HG03108 (cell line): ENCODE data around the gene TRIM49C.
"Not testable (repeated sequence)": the region's sequence is repeated elsewhere in the genome, so short reads cannot be mapped to it uniquely, and the experiment has no call there.

ENCODE experiments used
- ATAC-seq: cut with Tn5 transposase; IDR thresholded peaks from one replicate; pipeline ENCODE4 v1.9.1; 2021; ENCODE audit warnings: moderate library complexity; ENCODE audit not compliant: unreplicated experiment

Gene TRIM49C, protein sequence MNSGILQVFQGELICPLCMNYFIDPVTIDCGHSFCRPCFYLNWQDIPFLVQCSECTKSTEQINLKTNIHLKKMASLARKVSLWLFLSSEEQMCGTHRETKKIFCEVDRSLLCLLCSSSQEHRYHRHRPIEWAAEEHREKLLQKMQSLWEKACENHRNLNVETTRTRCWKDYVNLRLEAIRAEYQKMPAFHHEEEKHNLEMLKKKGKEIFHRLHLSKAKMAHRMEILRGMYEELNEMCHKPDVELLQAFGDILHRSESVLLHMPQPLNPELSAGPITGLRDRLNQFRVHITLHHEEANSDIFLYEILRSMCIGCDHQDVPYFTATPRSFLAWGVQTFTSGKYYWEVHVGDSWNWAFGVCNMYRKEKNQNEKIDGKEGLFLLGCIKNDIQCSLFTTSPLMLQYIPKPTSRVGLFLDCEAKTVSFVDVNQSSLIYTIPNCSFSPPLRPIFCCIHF

DNA sequence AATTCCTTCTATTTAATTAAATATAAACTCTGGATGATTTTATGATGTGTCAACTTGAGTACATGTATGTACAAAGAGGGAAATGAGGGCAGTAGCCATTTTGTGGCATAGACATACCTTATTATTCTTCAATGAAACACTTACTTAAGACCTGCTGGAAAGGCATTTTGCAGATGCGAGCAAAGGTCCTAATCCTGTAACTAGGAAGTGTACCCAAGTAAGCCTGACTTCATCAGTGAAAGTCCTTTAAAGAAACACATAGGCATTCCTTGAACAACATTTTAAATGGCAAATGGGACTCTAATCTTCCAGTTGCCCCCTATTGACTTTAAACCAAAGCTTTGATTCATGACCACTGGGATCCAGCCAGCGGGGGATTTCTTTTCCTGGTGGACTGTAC, at the start of gene TRIM49C:
TRIM49C (plus strand) TSS at position 301 of the 400 bp plus-strand sequence. CDS start 4,106 bp downstream, outside the sequence.
- ATAC-seq, result not testable (repeated sequence)

DNA sequence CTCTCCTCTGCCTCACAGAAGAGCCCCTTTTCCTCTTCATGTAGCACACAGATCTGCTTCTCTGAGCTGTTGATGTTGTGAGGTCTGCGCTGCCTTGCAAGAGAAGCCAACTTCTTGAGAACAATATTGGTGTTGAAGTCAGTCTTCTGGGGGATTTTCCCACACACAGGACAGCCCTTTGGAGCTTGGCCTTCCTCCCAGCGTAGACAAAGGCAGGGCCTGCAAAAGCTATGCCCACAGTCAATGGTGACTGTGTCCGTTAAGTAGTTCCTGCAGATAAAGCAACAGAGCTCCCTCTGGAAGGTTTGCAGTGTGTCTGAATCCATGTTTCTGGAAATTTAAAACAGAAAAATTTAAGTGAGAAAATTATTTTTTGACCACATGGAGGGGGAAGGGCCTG, 6.7 kb upstream of the TRIM49C start:
- not testable (repeated sequence) for ATAC-seq

DNA sequence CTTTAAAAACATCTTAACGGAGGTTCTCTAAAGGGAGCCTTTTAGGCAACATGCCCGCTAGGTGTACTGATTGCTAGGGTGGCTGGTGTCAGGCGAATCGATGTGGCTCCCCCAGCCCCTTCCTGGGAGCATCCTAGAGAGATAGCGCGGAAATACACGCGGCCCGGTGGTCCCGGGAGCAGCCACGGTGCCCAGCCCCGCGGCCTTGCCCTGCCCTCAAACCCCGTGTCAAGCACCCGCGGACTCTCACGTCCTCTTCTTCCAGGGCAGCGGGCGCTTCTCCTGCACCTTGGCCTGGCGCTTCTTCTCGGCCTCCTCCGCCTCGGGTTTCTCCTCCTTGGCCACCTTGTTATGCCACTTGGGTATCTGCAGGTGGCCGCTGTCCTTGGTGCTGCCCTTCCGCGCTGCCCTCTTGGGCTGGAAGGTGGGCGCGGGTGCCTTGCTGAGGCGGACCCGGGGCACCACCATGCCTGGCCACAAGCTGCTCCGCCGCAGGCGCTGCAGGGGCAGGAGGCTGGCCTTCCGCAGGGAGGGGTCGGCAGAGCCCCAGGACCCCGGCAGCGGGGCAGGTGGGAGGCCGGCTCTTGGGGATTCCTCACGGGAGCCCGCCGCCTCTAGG, 20.8 kb downstream of the TRIM49C start:
- ATAC-seq, result not testable (repeated sequence)

DNA sequence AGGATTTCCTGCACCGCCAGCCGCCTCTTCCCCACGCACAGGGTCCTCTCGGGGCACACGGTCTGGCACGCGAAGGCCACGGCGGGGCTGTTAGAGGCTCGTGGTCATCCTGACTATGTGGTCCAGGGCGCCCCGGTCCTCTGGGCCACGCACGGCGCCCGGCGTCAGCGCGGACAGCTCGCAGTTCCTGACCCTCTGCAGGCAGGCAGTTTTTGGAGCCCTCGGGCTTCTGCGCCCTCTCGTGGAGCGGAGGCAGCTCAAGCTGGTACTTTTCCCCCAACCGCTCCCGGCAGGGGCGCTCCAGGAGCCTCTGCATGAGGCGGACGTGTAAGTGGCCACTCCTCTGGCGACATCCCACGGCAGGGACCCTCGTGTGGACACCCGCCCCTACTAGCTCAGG, 21.4 kb downstream of the TRIM49C start:
- not testable (repeated sequence) for ATAC-seq

DNA sequence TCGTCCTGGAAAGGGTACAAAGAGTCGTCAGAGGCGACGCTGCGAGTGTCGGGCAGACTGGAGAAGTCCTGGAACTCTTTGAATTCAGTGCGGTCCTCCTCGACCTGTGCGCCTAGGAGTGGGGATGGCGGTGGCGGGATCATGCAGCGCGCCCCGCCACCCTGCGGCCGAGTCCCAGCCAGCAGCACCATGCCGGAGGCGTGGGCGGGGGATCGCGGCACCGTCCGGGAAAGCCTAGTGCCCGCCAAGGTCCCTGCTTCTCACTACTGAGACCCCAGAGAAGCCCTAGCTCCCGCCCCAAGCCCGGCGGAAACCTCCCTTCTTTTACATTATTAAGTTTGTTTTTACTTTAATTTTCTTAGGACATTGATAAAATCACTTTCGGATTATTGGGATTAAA, 22.6 kb downstream of the TRIM49C start:
- ATAC-seq, result not testable (repeated sequence)

DNA sequence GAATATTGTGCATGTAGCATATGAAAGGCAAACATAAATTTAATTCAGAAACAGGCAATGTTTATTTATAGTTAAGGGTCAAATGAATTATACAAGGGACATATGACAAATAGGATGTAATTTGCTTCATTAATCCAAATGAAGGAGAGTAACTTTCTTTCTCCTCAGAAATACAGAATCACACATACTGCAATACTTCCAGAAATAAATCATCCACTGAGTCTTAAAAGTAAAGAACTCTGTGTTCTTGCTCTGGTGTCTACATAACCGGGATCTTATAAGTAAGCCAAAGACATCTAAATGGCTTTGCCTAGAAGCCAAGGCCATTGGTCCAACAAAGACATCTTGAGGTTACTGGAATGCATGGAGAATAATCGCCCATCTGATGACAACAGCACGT, 54.7 kb downstream of the TRIM49C start, which contains the start of gene UBTFL1:
UBTFL1 (plus strand) TSS at position 301 of the 400 bp plus-strand sequence; CDS start at position 301, 0 bp downstream.
- not testable (repeated sequence) for ATAC-seq

DNA sequence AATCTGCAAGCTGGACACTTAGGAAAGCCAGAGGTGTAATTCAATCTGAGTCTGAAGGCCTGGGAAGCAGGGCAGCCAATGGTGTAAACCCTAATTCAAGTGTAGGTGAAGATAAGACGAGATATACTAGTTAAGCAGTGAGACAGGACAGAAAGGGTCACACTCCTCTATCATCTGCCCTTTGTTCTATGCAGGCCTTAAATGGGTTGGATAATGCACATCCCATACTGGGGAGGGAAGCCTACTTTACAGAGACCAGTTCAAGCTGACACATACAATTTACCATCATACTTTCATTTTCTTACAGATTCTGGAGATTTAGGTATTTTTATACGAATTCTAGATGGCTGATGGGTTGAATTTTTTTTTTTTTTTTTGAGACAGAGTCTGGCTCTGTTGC, 57.8 kb downstream of the TRIM49C start:
- ATAC-seq, result not testable (repeated sequence)
